Effector CD8-positive, alpha-beta T cell (primary cell): ENCODE data around the gene BBS12.

Experiments
- DNase-seq: peaks from one replicate; lab custom pipeline; 2025; lab: John Stamatoyannopoulos, UW

The BBS12 gene

DNA sequence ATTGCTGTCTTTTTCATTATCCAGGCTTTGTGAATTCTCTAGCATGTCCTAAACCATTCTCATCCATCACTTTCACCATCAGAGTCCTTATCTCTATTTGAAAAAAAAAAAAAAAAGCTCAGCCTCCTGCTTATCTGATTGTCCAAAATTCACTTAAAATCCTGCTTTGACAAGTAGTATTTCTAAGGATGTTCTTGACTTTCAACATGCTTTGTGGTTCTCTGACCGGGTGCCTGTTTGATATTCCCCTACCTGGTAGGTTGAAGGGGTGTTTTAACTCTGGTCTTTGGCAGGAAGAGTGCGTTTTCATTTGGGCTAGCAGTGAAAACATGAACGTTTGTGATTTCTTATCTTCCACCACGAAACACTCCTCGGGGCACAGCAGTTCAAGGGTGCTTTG lies 17.3 kb upstream of the BBS12 start:
- no peak for DNase-seq

DNA sequence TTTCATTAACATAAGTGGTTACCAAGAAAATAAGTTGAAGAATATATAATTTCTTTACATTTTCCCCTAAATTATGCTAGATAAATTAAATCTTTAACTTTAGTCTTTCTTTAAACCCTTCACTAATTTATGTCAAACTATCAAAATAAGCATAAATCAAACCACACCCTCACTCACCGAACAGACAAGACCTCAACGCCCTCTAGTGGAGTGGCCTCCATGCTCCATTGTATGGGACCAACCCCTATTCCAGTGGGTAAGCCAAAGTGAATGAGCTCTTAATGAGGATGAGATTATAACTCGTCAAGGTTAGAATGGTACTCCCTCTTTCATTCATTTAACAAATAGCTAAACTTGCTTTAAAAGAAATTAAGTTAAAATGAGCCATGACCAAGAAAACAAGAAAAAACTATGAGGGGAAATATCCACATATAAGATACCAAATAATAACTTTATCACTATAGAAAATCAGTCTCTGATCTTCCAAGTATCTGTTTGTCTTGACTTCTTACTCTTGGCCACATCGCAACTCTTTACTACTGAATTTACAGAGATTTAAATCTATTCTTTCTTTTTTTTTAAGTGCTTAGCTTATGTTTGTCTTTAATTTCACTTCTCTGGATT lies 15.6 kb upstream of the BBS12 start:
- DNase-seq: peak; percentile 28

DNA sequence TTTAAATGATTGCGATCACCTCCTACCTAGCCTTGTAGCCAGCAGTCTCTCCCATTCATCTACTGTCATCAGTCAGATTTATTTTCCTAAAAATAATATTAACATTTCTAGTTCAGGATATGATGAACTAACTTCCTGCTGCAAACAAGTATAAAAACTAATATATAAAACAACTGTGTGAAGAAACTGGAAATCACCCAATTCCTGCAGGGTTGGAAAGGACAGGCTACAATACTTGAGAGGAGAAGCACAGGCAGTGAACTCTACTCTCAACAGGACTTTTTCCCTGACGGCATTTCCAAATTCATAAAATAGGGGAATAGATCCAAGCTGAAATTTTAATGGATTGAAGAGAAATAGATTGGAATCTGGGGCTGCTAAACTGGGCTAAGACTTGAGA lies 14.2 kb upstream of the BBS12 start:
- DNase-seq: no peak

DNA sequence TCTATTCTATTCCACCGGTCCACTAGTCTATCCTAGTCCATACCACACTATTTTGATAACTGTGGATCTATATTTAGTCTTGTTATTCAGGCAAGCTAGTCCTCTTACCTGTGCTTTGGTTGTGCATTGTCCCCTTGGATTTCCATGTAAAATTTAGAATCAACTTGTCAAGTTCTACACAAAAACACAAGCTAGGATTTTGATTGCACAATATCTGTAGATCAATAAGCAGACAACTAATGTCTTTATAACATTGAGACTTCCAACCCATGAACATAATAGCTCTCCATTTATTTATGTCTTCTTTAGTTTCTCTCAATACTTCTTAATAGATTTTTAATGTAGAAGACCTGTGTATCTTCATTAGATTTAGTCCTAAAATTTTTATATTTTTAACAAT lies 10.2 kb upstream of the BBS12 start:
- DNase-seq: no peak

DNA sequence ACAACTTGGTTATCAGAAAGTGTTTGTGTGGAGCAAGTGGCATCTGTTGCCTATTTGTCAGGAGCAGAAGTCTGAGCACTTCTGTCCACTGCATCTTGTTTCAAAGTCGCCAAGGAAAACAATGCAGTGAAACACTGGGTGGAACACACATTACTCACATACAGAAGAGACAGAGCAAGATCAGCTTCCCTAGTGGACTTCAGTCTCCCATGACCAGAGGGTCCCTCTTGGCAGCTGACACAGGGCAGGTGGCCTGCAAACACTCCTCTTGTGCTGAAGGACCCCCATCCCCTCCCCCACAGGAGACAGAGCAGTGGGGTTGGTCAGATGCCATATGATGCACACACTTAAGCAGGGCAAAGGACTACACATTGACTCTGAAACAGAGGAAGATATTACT lies 3.6 kb upstream of the BBS12 start:
- no peak for DNase-seq

DNA sequence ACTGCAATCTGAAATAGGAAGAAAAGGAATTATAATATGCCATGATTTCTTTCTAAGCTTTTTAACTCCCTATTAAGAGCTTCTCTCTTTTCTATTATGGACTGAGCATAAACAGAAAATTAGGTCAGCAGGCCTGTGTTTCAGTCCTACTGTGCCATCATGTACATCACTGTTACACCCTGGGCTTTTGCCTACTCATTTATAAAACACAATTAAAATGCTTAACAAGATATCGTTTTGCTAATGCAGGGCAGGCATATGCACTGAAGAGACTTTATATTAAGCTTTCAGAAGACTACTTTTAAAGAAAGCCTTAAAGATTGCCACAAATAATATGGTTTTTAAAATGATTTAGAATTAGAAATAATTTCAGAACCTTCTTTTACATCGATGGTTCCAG lies 828 bp upstream of the BBS12 start:
- DNase-seq: no peak

DNA sequence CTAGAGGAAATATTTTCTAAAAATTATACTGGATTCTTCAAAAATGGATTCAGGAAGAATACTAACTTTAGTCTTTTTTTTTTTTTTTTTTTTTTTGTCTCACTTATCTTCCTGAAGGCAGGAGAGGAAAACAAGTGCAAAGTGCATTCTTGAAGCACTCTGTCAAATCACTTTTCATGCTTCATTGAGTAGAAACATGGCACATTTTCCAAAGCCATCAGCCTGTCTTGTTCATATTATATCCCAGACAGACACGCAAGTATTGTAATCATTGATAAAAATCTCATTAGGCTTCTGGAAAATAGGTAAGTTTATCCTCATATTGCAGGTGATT lies 1.2 kb downstream of the BBS12 start:
- no peak for DNase-seq

DNA sequence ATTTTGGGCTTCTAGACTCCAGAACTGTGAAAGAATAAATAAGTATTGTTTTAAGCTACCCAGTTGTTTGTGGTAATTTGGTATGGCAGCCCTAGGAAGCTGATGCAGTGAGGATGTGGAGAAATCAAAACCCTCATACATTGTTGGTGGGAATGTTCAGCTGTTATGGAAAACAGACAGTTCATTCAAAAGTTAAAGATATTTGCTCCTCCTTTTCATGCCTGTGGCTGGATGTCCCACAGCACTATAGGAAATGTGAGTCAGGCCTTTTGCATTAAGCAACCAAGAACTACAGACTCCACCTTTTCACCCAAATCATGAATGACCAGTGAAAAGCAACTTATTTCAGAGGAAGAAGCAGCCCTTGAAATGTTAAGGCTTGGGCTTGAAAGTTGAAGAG lies 6.7 kb downstream of the BBS12 start:
- DNase-seq: no peak

DNA sequence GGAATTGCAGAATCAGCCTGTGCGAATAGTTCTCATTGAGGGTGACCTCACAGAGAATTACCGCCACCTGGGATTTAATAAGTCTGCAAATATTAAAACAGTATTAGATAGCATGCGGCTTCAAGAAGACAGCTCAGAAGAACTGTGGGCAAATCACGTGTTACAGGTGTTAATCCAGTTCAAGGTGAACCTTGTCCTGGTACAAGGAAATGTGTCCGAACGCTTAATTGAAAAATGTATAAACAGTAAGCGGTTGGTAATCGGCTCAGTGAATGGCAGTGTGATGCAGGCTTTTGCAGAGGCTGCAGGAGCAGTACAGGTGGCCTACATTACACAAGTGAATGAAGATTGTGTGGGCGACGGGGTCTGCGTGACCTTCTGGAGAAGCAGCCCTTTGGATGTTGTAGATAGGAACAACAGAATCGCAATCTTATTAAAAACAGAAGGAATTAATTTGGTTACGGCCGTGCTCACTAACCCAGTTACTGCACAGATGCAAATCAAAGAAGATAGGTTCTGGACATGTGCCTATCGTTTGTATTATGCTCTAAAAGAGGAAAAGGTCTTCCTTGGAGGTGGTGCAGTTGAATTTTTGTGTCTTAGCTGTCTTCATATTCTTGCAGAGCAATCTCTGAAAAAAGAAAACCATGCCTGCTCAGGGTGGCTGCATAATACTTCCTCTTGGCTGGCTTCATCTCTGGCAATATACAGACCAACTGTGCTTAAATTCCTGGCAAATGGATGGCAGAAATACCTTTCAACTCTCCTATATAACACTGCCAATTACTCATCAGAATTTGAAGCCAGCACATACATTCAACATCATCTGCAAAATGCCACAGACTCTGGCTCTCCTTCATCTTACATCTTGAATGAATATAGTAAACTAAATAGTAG lies 10.7 kb downstream of the BBS12 start:
- DNase-seq: no peak

DNA sequence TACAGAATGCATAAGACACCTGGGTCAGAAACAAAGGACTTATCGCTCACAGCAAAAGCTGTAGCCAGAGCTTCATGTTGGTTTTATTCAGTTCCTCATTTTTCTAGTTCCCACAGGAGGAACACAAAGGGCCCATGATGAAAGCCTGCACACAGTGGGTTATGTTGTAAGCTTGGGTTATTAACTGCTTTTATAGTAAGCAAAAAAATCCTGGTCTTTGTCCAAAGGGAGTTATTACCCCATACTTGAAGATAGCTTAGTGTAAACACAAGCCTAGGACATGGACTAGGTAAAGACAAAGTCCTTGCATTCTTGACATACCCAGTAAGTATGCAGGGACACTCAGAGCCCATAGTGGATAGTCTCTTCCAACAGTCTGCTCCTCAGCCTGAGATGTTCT lies 11.7 kb downstream of the BBS12 start:
- no peak for DNase-seq

DNA sequence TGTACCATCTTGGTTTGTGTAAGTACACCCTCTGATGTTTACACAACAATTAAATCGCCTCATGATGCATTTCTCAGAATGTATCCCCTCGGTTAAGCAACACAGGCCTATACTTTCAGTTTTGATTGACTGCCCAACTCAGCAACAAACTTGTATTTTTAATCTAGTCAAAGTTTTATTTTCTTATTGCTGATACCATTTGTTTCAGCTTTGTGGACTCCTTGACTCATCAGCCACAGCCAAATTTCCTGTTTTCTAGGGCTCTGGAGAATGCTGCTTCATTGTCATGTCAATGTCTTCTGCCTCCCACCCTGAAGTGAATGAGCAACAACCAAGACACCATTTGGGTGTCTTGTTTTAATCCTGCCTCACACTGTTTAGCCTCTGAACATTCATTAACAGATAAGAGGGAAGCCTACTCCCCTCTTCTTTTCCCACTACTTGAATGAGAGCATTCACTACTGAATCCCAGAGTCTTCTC lies 14.0 kb downstream of the BBS12 start:
- no peak for DNase-seq

DNA sequence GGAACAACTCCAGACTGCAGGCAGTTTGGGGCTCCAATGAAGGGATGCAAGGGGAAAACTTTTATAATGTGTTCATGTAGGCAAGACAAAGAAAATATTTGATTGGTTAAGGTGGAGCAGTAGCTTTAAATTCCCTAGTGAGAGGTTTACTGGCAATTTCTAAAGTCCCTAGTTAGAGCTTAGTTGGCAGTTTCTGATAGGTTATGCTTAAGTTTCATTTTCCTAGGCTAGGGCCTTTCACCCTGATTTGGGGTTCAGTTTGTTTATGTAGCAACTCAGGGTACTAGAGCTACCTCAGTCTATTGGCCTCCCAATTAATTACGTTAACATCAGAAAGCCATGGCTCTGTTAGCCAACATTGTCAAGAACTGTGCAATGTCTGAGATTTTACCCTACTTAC lies 14.6 kb downstream of the BBS12 start:
- no peak for DNase-seq

DNA sequence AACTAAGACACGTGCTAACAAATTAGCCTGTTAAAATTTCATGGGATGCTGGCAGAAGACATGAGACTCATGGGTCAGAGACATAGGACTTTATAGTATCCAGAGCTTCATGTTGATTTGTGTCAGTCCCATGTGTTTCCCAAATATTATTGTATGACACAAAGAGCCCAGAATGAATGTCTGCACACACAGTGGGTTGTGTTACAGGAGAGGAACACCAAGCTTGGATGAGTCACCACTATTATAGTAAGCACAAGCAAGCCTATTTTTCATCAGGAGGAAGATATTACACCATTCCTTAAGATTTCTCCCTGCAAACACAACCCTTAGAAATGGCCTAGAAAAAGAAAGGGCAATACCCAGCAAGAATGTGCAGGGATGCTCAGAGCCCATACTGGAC lies 15.4 kb downstream of the BBS12 start:
- no peak for DNase-seq

DNA sequence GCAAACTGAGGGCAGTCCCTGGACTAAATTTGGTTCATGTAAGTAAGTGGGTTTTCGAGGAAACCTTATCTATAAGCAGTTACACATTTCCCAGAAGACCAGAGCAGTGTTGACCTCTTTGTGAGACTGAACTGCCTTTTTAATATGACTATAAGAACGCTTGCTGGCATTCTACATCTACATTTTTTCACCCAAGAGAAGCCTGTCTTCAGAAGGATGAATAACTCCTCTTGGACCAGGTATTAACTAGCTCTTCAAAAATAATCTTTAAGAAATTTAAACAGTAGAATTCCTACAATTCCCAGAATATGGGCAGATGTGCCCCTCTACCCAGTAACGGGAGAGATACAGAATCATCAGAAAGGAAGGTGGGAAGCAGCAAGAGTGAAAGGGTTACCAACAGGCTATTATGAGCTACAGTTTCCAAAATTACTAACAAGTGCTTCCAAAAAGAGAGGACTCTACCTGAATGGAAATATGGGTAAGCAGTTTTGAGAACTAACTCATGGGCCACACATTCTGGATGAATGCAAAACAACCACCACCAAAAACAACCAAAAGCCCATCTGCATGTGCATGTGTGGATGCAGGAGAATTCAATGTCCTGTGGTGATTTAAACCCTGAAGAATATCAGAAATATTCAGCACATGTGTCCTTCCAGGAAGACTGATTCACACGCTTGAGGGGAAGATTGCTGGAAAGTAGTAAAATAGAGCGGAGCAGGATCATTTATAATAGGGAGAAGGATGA lies 17.4 kb downstream of the BBS12 start:
- no peak for DNase-seq

DNA sequence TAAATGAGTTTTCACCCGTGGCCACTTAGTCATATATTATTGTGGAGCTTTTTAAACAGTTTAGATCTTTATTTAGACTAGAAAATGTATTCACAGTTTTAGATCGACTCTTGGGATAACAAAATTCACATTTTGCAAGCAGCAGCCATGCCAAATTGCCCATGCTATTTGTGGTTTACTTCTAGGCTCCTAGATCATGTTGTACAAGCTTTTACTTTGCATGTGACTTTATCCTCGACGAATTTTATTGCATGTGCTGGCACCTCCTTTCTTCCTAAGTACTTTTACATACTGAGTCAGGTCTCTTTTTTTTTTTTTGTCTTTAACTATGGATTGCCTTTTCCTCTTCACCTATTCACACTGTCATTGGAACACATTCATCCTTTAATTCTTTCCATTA lies 23.2 kb downstream of the BBS12 start:
- no peak for DNase-seq

DNA sequence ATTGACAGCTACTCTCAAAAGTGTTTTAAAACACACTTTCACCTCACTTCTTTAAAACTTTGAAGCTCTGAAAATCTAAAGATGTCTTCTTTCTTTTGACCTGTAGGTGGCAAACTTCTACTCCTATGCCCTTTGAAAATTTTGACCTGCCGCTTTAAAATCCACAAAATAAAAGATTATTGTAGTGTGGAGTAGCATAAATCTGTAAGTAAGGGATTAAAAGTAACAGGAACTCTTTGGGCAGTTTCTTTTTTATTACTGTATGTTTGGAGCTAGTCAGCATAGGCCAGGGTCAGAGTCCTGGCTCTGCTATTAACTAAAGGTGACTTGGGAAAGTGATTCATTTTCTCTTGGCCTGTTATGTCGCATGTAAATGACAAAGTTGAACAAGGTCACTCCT lies 25.5 kb downstream of the BBS12 start:
- no peak for DNase-seq

DNA sequence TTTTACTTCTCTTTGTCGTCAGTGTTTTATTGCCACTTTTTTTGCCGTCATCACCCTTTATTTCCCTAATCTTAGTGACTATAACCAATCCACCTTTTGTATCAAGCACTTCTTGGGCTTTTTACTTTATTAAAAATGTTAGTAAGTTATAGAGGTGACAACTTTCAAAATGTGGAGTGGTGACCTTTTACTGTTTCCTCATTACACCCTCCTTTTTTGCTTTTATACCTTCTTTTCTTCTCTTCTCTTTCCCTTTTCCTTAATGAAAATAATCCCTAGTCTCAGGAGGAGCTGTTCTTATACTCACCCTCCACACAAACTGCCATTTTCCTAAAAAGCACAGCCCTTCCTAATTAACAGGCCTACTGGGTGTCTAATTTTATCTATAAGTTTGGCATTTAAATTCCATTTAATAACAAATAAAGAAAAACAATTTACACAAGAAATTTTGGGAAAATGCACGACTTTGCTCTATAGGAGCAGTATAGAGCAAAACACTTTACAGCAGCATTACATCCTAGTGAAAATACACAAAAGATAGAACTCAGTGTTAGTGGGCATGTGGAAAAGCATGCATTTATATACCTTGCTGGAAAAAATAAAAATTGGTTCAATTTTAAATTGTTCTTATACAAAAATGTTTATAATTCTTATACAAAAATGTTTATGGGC lies 27.3 kb downstream of the BBS12 start:
- no peak for DNase-seq

DNA sequence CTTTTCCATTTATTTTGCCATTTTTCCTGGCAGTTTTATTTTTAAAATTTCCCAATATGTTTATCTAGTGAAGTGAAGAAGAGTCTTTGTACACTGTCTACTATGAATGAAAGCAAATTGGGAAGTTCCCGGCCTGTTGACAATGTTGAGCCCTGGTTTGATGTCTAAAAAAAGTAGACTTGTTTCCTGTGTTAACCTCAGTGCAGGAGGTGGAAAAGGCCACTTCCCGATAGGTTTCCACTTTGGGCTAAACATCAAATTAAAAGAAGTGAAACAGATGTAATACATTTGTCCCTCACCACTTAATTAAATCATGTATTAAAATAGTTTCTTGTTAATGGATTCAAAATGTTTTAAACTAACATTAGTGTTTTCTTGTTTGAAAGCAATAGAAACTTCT lies 30.0 kb downstream of the BBS12 start:
- no peak for DNase-seq

DNA sequence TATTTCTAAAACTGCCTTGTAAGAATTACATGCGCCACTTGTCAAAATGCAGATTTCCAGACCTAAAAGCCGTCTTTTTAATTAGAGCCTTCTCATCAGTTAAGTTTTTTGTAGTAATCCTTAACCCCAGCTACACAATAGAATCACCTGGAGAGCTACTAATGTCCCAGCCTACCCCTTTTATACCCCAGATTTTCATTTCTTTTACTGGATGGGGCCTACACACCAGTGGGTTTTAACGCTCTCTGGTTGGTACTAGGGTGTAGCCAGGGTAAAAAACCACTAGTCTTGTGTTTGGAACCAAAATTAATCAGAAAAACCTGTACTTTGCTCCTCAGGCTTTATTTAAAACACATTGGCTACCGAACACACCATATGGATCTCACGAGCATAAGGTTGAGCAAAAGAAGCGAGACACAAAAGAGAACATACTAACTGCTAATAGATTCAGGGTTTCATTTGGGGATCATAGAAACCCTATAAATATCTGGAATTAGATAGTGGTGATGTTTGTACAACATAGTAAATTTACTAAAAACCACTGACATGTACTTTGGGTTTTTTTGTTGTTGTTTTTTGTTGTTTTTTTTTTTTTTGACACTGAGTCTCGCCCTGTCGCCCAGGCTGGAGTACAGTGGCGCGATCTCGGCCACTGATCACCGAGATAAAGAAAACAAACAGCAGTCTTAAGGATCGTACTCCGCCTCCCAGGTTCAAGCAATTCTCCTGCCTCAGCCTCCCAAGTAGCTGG lies 30.6 kb downstream of the BBS12 start:
- no peak for DNase-seq

DNA sequence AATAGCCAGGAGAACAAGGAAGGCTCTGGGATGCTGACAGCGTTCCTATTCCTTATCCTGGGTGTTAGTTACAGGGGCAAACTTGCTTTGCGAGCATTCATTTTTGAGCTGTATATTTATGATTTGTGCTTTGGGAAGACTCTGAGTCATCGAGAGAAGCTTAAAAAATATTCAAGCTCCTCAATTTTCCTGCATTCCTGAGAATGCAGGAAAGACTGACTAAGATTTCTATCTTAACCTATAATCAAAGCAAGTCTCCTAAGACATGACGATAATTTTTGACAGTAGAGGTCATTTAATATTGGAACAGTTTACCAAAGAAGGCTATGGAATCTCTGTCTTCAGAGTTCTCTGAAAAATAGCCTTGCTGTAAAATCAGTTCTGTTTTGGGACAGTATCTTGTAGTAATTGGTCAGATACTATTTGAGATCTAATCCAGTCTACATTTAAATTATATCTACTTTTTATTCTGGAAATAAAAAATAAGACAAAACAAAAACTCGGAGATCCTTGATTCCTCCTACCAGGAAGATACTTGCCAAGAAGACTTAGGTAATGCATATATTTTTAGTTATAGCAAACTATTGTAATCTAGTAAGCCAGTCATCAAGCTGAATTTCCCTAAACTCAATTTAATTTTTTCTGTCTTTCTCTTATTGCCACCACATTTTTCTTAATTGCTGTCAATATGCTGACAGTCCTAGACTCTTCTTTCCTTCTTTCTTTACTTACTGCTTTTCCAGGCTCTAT lies 31.7 kb downstream of the BBS12 start:
- no peak for DNase-seq

DNA sequence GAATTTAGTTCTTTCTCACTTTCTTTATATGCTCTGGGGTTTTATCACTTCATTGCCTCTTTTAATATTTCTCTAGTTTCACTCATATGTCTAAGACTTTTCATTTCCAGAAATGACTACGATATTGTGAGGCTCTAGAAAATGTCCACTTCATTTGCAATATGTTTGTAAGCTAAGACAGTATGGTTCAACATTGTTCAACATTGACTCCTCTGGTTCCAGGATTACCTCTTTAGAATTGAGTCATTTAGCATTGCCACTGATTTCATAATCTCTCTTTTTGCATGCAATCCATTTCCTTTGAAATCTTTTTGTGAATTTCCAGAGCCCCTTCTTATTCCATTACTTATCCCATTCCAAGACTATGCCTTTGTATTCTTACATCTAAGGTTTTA lies 32.3 kb downstream of the BBS12 start:
- no peak for DNase-seq
